OCI-LY1 (cell line): ENCODE results near the gene TMPRSS5.

Experiments
- H2AFZ ChIP-seq: fragments of 200-600 bp; sonication (generic), shearing (Covaris generic); 2 replicates; pipeline ENCODE4 v1.6.0; 2014; ENCODE audit warnings: antibody characterized with exemption, mild to moderate bottlenecking, low read length
- H3F3A ChIP-seq: fragments of 200-600 bp; sonication (generic), shearing (Covaris generic); 2 replicates; pipeline ENCODE4 v1.6.0; 2014; ENCODE audit warnings: mild to moderate bottlenecking, antibody characterized with exemption, low read length, moderate library complexity; ENCODE audit not compliant: insufficient read depth
- H3K27ac ChIP-seq: fragments of 200-600 bp; sonication (generic); 2 replicates; pipeline ENCODE4 v1.5.1; 2014; ENCODE audit warnings: low read length, mixed run types, mild to moderate bottlenecking, low read depth; ENCODE audit not compliant: poor library complexity, severe bottlenecking
- H3K27me3 ChIP-seq: fragments of 200-600 bp; sonication (generic); 2 replicates; pipeline ENCODE4 v1.6.0; 2014; ENCODE audit warnings: antibody characterized with exemption, mild to moderate bottlenecking, low read length, moderate library complexity; ENCODE audit not compliant: insufficient read depth
- H3K36me3 ChIP-seq: fragments of 200-600 bp; sonication (generic); 2 replicates; pipeline ENCODE4 v1.6.1; 2014; ENCODE audit warnings: mild to moderate bottlenecking, antibody characterized with exemption, low read length, moderate library complexity, mixed read lengths; ENCODE audit not compliant: insufficient read depth
- H3K4me1 ChIP-seq: fragments of 200-600 bp; sonication (generic); 2 replicates; pipeline ENCODE4 v1.5.1; 2014; ENCODE audit warnings: mild to moderate bottlenecking, low read length, moderate library complexity; ENCODE audit not compliant: insufficient read depth, severe bottlenecking
- H3K4me2 ChIP-seq: fragments of 200-600 bp; sonication (generic), shearing (Covaris generic); 2 replicates; pipeline ENCODE4 v1.6.1; 2014; ENCODE audit warnings: low read length
- H3K4me3 ChIP-seq: fragments of 200-600 bp; sonication (generic); 2 replicates; pipeline ENCODE4 v1.5.1; 2014; ENCODE audit warnings: low read length, low read depth, mild to moderate bottlenecking, mixed read lengths; ENCODE audit not compliant: poor library complexity, severe bottlenecking
- H3K79me2 ChIP-seq: fragments of 200-600 bp; shearing (Covaris generic); 2 replicates; pipeline ENCODE4 v1.6.1; 2016; ENCODE audit warnings: mixed run types, low read length, mixed read lengths; ENCODE audit not compliant: insufficient read depth
- H3K9ac ChIP-seq: fragments of 200-600 bp; sonication (generic), shearing (Covaris generic); 2 replicates; pipeline ENCODE4 v1.6.1; 2014; ENCODE audit warnings: mild to moderate bottlenecking, low read length, mixed read lengths
- H3K9me2 ChIP-seq: fragments of 200-600 bp; sonication (generic), shearing (Covaris generic); 2 replicates; pipeline ENCODE4 v1.6.1; 2014; ENCODE audit warnings: low read depth, mild to moderate bottlenecking, low read length, mixed read lengths
- H3K9me3 ChIP-seq: fragments of 200-600 bp; shearing (Covaris generic); 2 replicates; pipeline ENCODE4 v1.6.1; 2014; ENCODE audit warnings: low read length, mixed read lengths
- H4K20me1 ChIP-seq: fragments of 200-600 bp; sonication (generic), shearing (Covaris generic); 2 replicates; pipeline ENCODE4 v1.6.0; 2016; ENCODE audit warnings: mild to moderate bottlenecking, low read length; ENCODE audit not compliant: insufficient read depth
- EZH2 ChIP-seq: fragments of 200-600 bp; sonication (generic), shearing (Covaris generic); IDR thresholded peaks from 2 replicates; pipeline ENCODE4 v1.8.0; 2017; ENCODE audit warnings: borderline replicate concordance, mixed run types, mild to moderate bottlenecking, antibody characterized with exemption, low read length, moderate library complexity, mixed read lengths
- TF ChIP-seq, protein P1 (sequence below): fragments of 200-600 bp; sonication (generic), shearing (Covaris generic); IDR thresholded peaks from 2 replicates; pipeline ENCODE4 v1.5.1; 2017; ENCODE audit warnings: mild to moderate bottlenecking, antibody characterized with exemption, low read length, moderate library complexity, mixed read lengths

TMPRSS5 gene

DNA sequence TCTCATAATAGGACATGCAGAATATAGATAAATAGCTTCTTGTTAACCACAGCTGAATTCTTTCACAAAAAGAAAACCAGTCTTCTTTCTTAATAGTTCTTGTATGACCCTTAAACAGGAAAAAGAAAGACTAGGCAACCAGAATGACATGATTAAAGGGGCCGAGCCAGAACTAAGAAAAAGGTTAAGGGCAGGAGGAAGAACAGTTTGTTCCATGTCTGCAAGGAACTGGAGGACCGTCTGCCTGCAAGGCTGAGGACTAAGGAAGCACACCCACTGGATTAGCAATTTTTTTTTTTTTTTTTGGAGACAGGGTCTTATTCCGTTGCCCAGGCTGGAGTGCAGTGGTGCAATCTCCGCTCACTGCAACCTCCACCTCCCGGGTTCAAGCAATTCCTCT lies 26.0 kb upstream of the TMPRSS5 start:
- Histone ChIP-seq H3F3A (no peaks in the 10 kb centered on the region), H3K4me2 (no peak overlapping the region), H3K36me3 (peaks cover 34% of the 10 kb centered on the region), H3K9ac (no peak overlapping the region), H3K4me1 (no peaks in the 10 kb centered on the region), H4K20me1 (no peaks in the 10 kb centered on the region), H3K27ac (no peak overlapping the region), H3K27me3 (no peaks in the 10 kb centered on the region), H3K4me3 (no peak overlapping the region), H3K79me2 (no peaks in the 10 kb centered on the region), H2AFZ (no peak overlapping the region), H3K9me2 (no peaks in the 10 kb centered on the region), H3K9me3 (no peaks in the 10 kb centered on the region)
- TF ChIP-seq, protein P1, sequence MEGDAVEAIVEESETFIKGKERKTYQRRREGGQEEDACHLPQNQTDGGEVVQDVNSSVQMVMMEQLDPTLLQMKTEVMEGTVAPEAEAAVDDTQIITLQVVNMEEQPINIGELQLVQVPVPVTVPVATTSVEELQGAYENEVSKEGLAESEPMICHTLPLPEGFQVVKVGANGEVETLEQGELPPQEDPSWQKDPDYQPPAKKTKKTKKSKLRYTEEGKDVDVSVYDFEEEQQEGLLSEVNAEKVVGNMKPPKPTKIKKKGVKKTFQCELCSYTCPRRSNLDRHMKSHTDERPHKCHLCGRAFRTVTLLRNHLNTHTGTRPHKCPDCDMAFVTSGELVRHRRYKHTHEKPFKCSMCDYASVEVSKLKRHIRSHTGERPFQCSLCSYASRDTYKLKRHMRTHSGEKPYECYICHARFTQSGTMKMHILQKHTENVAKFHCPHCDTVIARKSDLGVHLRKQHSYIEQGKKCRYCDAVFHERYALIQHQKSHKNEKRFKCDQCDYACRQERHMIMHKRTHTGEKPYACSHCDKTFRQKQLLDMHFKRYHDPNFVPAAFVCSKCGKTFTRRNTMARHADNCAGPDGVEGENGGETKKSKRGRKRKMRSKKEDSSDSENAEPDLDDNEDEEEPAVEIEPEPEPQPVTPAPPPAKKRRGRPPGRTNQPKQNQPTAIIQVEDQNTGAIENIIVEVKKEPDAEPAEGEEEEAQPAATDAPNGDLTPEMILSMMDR: no peak
- TF ChIP-seq EZH2: no peak

DNA sequence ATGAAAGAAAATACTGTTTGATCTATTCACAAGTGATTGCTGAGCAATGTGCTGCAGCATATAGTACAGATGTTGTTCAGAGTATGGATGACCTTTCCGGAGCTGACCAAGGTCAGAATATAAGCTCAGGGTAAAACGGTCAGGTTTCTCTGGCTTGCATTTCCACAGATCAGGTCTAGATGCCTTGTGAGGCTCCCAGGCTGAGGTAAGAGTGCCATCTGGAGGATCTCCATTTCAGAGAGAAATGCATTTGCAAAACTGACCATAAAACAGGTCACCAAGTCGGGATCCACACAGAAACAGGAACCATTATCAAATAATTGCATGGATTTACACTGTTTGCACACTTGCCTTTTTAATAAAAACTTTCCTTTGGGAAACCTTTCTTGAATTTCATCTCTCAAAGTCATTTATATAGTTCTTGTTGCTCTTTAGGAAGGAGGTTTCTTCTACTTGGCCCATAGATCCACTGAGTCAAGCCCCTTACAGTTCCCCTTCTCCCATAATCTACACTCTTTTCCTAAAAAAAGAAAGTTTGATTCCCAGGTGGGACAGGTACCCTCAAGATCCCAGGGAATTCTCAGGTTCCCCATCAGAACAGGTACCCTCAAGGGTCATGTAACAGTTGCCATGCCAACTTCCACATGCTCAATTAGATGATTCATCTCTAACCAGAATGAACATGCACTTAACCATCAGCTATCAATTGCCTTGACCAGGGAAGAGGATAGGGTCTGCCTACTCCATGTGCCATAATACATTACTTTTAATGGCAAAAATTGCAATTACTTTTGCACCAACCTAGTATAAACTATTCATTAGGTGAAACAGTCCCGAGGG lies 25.0 kb upstream of the TMPRSS5 start:
- no peak overlapping the region for H3K4me3 ChIP-seq
- no peak overlapping the region for H3K4me2 ChIP-seq
- no peak overlapping the region for H3K27ac ChIP-seq
- H3K27me3 ChIP-seq: no peaks in the 10 kb centered on the region
- H3K36me3 ChIP-seq: peaks cover 24% of the 10 kb centered on the region
- H4K20me1 ChIP-seq: no peaks in the 10 kb centered on the region
- no peaks in the 10 kb centered on the region for H3K79me2 ChIP-seq
- H3F3A ChIP-seq: no peaks in the 10 kb centered on the region
- no peak overlapping the region for H3K9ac ChIP-seq
- H3K9me3 ChIP-seq: no peaks in the 10 kb centered on the region
- TF ChIP-seq, protein P1: peak; percentile 43
- TF ChIP-seq EZH2: no peak
- H3K4me1 ChIP-seq: no peaks in the 10 kb centered on the region
- no peak overlapping the region for H2AFZ ChIP-seq
- H3K9me2 ChIP-seq: no peaks in the 10 kb centered on the region

DNA sequence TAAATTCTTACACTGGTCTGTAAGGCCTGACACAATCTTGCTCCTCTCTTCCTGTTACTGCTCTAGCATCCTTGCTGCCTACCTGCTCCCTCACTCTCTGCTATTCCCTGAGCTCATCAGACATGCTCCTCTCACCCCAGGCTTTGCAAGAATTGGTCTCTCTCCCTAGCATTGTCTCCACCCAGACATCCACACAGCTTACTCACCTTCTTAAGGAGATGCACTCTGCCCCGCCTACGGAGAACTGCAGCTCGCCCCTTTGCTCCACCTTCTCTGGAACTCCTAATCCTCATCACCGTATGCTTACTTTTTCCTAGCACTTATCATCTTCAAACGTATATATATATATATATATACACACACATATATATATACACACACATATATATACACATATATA lies 23.3 kb upstream of the TMPRSS5 start:
- no peak overlapping the region for H2AFZ ChIP-seq
- no peak overlapping the region for H3K4me2 ChIP-seq
- no peaks in the 10 kb centered on the region for H3K27me3 ChIP-seq
- no peaks in the 10 kb centered on the region for H3K9me2 ChIP-seq
- H3K9ac ChIP-seq: no peak overlapping the region
- peaks cover 17% of the 10 kb centered on the region for H3K36me3 ChIP-seq
- H3K4me1 ChIP-seq: no peaks in the 10 kb centered on the region
- H3K79me2 ChIP-seq: no peaks in the 10 kb centered on the region
- no peaks in the 10 kb centered on the region for H3K9me3 ChIP-seq
- TF ChIP-seq, protein P1: no peak
- TF ChIP-seq EZH2: no peak
- no peak overlapping the region for H3K27ac ChIP-seq
- H4K20me1 ChIP-seq: no peaks in the 10 kb centered on the region
- H3F3A ChIP-seq: no peaks in the 10 kb centered on the region
- H3K4me3 ChIP-seq: no peak overlapping the region
